Vagina (tissue), 2 donors: ENCODE results near the gene TRIM71. TPM values are rescaled to one million over a fixed set of nuclear protein-coding genes. Genes with fewer than 3 reads are reported as not detected.

Experiments used
- DNase-seq, 2 donors: peaks; one replicate each; pipeline ENCODE4 v3.0.0-alpha.2; 2017; ENCODE audit errors: extremely low spot score in 2 of 2
- H3K27ac ChIP-seq: fragments of 200-600 bp; sonication (generic); one replicate; pipeline ENCODE4 v1.5.1; 2019
- H3K27me3 ChIP-seq: fragments of 200-600 bp; sonication (generic); one replicate; pipeline ENCODE4 v1.5.1; 2019
- H3K36me3 ChIP-seq, 2 donors: fragments of 200-600 bp; sonication (generic); one replicate each; pipeline ENCODE4 v1.5.1; 2017 to 2019
- H3K4me1 ChIP-seq: fragments of 200-600 bp; sonication (generic); one replicate; pipeline ENCODE4 v1.5.1; 2019
- H3K4me3 ChIP-seq, 2 donors: fragments of 200-600 bp; sonication (generic); 1 replicate in 1 of 2; 2 replicates in 1 of 2; pipeline ENCODE4 v1.5.1; 2016 to 2019
- H3K9me3 ChIP-seq: fragments of 200-600 bp; sonication (generic); one replicate; pipeline ENCODE4 v1.5.1; 2019
- POLR2A ChIP-seq, 2 donors: fragments of 450-650 bp; IDR thresholded peaks; one replicate each; pipeline ENCODE4 v1.6.1; 2017; ENCODE audit warnings: antibody characterized with exemption in 2 of 2, mild to moderate bottlenecking in 2 of 2, moderate library complexity in 2 of 2
- POLR2AphosphoS5 ChIP-seq, 2 donors: sonication (generic); formaldehyde crosslinking; IDR thresholded peaks; one replicate each; pipeline ENCODE4 v1.9.0; 2017; ENCODE audit warnings: antibody characterized with exemption in 2 of 2, mild to moderate bottlenecking in 2 of 2, low read depth in 1 of 2; ENCODE audit not compliant: insufficient read depth in 1 of 2
- intact Hi-C: fragments of 100-400 bp; cut with DNase I; formaldehyde crosslinking; loops from one replicate; pipeline ENCODE4 v1.15.1; 2023
- total RNA-seq: library from RNA; depleted of rRNA; stranded (reverse); fragments of >200 nt; gene quantifications from one replicate; pipeline ENCODE4 v1.2.3, GENCODE V29; 2016
- TF ChIP-seq, protein P1 (sequence below), 3 experiments: fragments of 450-650 bp in 2 of 3; fragments of 200-600 bp in 1 of 3; sonication (generic) in 1 of 3; IDR thresholded peaks; one replicate each; pipeline ENCODE4 v1.5.1; 2017 to 2019; ENCODE audit warnings: antibody characterized with exemption in 3 of 3, mild to moderate bottlenecking in 2 of 3, moderate library complexity in 2 of 3

Gene TRIM71
- total RNA-seq, 1 donor from 2014 or later, result not detected

DNA sequence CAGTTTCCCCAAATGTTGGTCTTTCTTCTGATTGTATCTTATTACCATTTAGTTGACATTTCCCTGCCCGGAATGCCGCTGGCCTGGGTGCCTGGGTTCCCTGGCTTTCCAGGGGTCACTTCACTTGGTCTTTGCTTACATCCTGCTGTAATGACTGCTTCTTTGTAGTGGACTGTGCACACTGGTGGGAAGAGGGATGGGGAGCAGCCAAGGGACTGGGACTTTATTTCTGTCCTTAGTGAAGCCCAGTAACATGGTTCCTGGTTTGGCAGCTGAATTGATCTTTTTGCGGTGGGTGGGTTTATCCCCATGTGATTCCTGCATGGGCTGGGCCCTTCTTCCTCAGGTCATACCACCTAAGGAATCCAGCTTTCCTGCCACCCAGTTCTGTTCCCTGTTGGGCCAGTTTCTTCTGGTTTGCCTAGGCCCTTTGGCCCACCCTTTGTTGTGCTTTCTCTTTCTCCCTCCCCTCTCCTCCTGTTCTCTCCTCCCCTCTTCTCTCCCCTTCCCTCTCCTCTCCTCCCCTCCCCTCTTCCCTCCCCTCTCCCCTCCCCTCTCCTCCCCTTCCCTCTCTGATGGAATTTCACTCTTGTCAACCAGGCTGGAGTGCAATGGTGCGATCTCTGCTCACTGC is 41.9 kb downstream of the TRIM71 start:
- no peak for DNase-seq
- no peak overlapping the region for H3K27ac ChIP-seq
- no peaks in the 10 kb centered on the region for H3K36me3 ChIP-seq
- H3K4me1 ChIP-seq, result no peaks in the 10 kb centered on the region
- intact Hi-C loops, result no loop called here
- no peaks in the 10 kb centered on the region for H3K27me3 ChIP-seq
- no peaks in the 10 kb centered on the region for H3K9me3 ChIP-seq
- TF ChIP-seq POLR2AphosphoS5 (IDR thresholded peaks at IDR 0.05; ENCODE audit: insufficient read depth in 1 of 2, low read depth in 1 of 2) (no peak), POLR2A (IDR thresholded peaks at IDR 0.05) (no peak)
- TF ChIP-seq, protein P1, sequence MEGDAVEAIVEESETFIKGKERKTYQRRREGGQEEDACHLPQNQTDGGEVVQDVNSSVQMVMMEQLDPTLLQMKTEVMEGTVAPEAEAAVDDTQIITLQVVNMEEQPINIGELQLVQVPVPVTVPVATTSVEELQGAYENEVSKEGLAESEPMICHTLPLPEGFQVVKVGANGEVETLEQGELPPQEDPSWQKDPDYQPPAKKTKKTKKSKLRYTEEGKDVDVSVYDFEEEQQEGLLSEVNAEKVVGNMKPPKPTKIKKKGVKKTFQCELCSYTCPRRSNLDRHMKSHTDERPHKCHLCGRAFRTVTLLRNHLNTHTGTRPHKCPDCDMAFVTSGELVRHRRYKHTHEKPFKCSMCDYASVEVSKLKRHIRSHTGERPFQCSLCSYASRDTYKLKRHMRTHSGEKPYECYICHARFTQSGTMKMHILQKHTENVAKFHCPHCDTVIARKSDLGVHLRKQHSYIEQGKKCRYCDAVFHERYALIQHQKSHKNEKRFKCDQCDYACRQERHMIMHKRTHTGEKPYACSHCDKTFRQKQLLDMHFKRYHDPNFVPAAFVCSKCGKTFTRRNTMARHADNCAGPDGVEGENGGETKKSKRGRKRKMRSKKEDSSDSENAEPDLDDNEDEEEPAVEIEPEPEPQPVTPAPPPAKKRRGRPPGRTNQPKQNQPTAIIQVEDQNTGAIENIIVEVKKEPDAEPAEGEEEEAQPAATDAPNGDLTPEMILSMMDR (IDR thresholded peaks at IDR 0.05), result no peak
- H3K4me3 ChIP-seq, result no peak overlapping the region

DNA sequence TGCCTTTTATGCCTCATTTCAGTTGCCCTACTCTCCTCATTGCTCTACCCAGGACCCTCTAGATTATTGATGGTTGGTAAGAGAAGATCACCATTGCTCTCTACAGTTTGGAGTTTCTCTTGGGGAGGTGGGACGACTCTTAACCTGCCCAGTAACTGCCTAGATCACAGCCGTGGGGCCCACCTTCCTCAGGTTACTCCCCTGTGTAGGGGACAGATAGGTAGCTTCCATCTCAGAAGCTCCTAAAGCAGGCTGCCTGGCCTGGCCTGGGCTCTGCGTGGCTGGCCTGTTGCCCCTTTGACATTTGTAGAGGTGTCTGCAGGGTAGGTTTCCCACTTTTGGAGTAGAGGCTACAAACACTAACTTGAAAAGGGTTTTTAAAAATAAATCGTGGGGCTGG is 42.7 kb downstream of the TRIM71 start:
- Histone ChIP-seq H3K27me3 (no peaks in the 10 kb centered on the region), H3K9me3 (no peaks in the 10 kb centered on the region), H3K4me1 (peaks cover 7% of the 10 kb centered on the region), H3K36me3 (no peaks in the 10 kb centered on the region), H3K27ac (no peak overlapping the region), H3K4me3 (no peak overlapping the region)
- TF ChIP-seq POLR2A (IDR thresholded peaks at IDR 0.05) (no peak), POLR2AphosphoS5 (IDR thresholded peaks at IDR 0.05; ENCODE audit: insufficient read depth in 1 of 2, low read depth in 1 of 2) (no peak)
- TF ChIP-seq, protein P1 (IDR thresholded peaks at IDR 0.05), result no peak
- intact Hi-C loops, result no loop called here
- DNase-seq, result no peak

DNA sequence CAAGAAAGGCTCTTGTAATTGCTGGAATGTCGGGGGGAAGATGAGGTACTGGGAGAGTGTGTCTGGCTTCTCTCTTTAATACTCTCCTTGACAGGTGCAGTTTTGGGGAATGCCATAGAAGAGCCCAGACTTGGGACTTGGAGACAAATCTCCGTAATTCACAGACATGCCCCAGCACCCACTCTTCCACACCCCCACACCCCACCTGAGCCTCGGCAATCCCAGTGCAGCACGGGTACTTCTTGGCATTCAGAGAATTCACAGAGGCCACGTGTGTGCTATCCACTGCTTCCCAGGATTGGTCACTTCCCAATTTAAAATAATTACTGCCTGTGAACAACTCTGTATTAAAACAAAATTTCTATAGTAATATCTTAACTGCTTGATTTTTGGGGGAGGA is 43.9 kb downstream of the TRIM71 start:
- intact Hi-C loops, result no loop called here
- Histone ChIP-seq H3K36me3 (no peaks in the 10 kb centered on the region), H3K27ac (no peak overlapping the region), H3K4me3 (no peak overlapping the region), H3K9me3 (no peaks in the 10 kb centered on the region), H3K4me1 (peaks cover 12% of the 10 kb centered on the region), H3K27me3 (no peaks in the 10 kb centered on the region)
- TF ChIP-seq, protein P1 (IDR thresholded peaks at IDR 0.05), result no peak
- no peak for TF ChIP-seq POLR2A (IDR thresholded peaks at IDR 0.05)
- TF ChIP-seq POLR2AphosphoS5 (IDR thresholded peaks at IDR 0.05; ENCODE audit: insufficient read depth in 1 of 2, low read depth in 1 of 2), result no peak
- DNase-seq, result no peak

DNA sequence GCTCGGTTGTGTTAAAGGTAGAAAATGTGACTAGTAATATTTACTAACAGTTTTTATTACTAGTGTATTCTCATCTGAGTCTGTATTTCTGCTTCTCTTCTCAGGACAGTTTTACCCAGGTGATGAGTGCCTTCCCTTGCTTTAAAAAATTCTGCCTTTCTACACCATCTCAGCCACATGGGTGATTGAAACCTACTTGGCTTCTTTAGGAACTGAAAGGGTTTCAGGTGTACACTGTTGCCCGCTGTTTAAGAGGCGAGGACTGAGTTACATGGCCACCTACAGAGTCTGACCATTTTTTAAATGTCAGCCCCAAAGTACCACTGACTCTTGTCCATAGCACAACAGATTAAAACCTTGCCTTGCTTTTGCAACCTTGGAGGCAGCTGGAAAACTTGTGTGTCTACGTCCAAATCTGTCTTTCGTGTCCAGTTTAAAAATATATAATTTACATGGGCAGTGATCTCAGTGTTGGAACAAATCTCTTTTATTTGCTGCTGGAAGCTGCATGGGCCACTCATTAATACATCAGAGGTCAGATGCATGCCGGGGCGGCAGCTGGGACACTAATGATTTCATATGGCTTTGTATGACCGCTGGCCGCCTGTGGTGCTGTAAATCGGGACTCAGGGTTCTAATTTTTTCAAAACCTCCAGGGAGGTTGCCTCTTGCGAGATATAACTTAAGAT is 44.6 kb downstream of the TRIM71 start:
- H3K27me3 ChIP-seq, result no peaks in the 10 kb centered on the region
- TF ChIP-seq POLR2A (IDR thresholded peaks at IDR 0.05), result no peak
- no peak for TF ChIP-seq POLR2AphosphoS5 (IDR thresholded peaks at IDR 0.05; ENCODE audit: insufficient read depth in 1 of 2, low read depth in 1 of 2)
- TF ChIP-seq, protein P1 (IDR thresholded peaks at IDR 0.05), result no peak
- DNase-seq, result no peak
- no peak overlapping the region for H3K27ac ChIP-seq
- H3K4me3 ChIP-seq, result no peak overlapping the region
- no peaks in the 10 kb centered on the region for H3K36me3 ChIP-seq
- no peaks in the 10 kb centered on the region for H3K9me3 ChIP-seq
- H3K4me1 ChIP-seq, result peaks cover 12% of the 10 kb centered on the region
- intact Hi-C loops, result no loop called here

GRCh38 chr3:32862936-32863487 is 45.2 kb downstream of the TRIM71 start:
- no peak overlapping the region for H3K27ac ChIP-seq
- DNase-seq, result no peak
- H3K4me1 ChIP-seq, result peaks cover 12% of the 10 kb centered on the region
- intact Hi-C loops, result no loop called here
- no peaks in the 10 kb centered on the region for H3K9me3 ChIP-seq
- TF ChIP-seq POLR2AphosphoS5 (IDR thresholded peaks at IDR 0.05; ENCODE audit: insufficient read depth in 1 of 2, low read depth in 1 of 2) (no peak), POLR2A (IDR thresholded peaks at IDR 0.05) (no peak)
- TF ChIP-seq, protein P1 (IDR thresholded peaks at IDR 0.05), result no peak
- H3K4me3 ChIP-seq, result no peak overlapping the region
- H3K36me3 ChIP-seq, result no peaks in the 10 kb centered on the region
- no peaks in the 10 kb centered on the region for H3K27me3 ChIP-seq
